HG02642 (cell line): ENCODE data around the gene SPTSSB.
A peak's percentile ranks its signal among the peaks of the same experiment; 100 is the strongest.

Experiments
- ATAC-seq: cut with Tn5 transposase; IDR thresholded peaks from one replicate; pipeline ENCODE4 v1.9.1; 2021; ENCODE audit warnings: mild to moderate bottlenecking; ENCODE audit not compliant: unreplicated experiment, poor library complexity

The SPTSSB gene

GRCh38 chr3:161343540-161343939 is 27.8 kb downstream of the SPTSSB start:
- ATAC-seq: no peak

DNA sequence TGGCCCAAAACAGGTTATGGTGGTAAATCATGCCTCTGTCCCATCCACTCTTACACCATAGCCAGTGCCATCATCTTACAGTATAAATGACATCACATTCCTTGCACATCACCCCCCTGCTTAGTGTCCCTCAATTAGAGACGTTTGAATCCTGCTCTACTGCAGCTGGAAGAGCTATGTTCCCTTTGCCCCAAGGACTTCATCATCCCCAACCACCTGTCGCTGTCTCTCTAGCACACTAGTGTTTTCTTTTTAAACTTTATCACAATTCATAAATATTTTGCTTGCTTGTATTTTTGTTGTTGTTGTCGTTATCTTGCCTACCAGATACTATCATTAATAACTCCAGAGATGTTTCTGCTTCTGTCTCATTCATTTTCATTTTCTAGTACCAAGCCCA is 28.7 kb downstream of the SPTSSB start:
- ATAC-seq: no peak

- no peak for ATAC-seq
Observed at GRCh38 chr3:161339517-161340500, 31.5 kb downstream of the SPTSSB start.

- ATAC-seq: peak; percentile 43
Observed at GRCh38 chr3:161337311-161337710, 34.0 kb downstream of the SPTSSB start.

DNA sequence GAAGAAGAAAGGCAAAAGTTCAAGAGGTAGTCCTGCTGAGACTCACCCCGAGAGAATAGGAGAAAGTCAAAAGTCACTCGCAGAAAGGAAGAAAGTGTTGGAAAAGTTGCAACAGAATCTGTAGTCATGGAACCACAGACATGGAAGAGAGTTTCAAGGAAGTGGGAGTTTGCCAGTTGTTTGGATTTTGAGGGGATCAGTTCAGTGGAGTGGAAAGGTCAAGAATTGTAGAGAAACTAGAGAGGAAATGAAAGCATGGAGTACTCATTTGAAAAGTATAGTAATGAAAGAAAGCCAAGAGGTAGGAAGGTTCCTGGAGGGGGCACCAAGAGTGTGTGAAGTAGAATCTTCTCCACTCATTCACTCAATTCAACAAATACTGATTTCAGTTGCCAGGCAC is 34.7 kb downstream of the SPTSSB start:
- ATAC-seq: peak; percentile 53

DNA sequence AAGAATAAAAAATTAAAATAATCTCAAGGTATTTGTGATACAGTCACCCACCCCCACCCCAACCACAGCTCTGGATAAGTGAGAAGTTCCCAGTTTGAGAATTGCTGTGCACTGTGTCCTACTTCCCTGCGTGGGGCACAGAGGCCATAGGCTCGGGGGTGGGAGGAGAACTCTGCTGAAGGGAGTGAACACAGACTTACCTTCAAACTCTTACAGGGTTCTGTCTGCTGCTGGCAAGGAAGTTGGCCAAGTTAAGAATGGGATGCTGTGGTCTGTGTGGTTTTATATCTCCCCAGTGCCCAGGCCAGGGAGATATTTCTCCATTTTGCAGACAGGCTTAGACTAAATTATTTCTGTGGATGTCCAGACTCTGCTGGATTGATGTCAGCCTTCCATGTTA is 37.6 kb downstream of the SPTSSB start:
- ATAC-seq: no peak

- ATAC-seq: no peak
Observed at GRCh38 chr3:161332792-161333191, 38.5 kb downstream of the SPTSSB start.

- ATAC-seq: no peak
Observed at GRCh38 chr3:161325059-161325458, 46.3 kb downstream of the SPTSSB start.

GRCh38 chr3:161323926-161324621 is 47.2 kb downstream of the SPTSSB start:
- ATAC-seq: no peak

- no peak for ATAC-seq
Observed at GRCh38 chr3:161322781-161323568, 48.3 kb downstream of the SPTSSB start.

DNA sequence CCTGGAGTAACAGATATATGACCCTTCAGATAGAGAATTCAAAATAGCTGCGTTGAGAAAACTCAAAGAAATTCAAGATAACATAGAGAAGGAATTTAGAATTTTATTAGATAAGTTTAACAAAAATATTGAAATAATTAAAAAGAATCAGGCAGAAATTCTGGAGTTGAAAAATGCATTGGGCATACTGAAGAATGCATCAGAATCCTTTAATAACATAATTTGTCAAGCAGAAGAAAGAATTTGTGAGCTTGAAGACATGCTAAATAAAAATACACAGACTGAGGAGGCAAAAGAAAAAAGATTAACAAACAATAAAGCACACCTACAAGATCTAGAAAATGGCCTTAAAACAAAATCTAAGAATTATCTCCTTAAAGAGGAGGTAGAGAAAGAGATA is 50.5 kb downstream of the SPTSSB start:
- ATAC-seq: no peak

- no peak for ATAC-seq
Observed at GRCh38 chr3:161319867-161320266, 51.5 kb downstream of the SPTSSB start.

DNA sequence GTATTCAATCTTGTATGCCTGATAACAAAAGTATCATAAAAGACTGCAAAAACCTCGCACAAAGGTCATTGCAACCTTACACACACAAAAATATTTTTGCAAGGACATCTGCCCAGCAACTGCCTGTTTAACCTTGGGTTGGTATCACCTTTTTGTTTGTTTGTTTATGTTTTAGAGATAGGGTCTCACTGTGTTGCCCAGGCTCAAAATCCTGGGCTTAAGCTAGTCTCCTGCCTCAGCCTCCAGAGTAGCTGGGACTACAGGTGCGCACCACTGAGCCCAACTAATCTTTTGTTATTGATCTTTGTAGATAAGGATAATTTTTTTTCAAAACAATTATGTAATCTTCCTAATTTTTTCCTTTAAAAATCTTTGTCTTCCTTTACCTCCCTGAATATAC is 54.2 kb downstream of the SPTSSB start:
- ATAC-seq: no peak

DNA sequence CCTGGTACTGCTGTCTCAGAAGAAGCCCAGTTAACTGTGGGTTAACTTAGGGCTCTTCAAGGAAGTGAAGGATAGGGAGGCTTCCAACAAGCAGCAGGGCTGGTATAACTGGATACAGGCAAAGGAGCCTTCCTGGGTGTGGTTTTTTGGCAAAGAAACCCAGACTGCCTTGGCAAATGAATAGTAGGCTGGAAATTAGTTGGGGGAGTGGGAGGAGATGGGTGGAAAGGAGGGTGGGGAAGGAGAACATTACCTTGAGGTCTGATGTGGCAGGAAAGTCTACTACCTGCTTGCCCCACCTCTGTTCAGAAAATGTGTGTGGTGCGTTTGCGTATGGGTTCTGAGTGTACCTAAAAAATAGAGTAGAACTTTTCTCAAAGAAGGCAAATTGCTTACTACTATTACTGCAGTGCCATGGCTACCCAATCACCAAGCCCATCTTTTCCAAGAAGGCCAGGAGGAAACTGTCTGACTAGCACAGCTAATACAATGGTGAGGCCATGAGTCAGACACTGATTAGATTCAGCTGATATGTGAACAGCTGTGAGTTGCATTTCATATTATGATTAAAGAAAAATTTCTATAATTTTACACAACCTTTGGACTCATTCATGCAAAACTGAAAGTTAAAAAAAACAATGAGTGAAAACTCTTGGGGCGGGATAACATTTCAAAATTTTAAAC is 55.2 kb downstream of the SPTSSB start:
- no peak for ATAC-seq

- ATAC-seq: peak; percentile 55
Observed at GRCh38 chr3:161314836-161315395, 56.4 kb downstream of the SPTSSB start.

DNA sequence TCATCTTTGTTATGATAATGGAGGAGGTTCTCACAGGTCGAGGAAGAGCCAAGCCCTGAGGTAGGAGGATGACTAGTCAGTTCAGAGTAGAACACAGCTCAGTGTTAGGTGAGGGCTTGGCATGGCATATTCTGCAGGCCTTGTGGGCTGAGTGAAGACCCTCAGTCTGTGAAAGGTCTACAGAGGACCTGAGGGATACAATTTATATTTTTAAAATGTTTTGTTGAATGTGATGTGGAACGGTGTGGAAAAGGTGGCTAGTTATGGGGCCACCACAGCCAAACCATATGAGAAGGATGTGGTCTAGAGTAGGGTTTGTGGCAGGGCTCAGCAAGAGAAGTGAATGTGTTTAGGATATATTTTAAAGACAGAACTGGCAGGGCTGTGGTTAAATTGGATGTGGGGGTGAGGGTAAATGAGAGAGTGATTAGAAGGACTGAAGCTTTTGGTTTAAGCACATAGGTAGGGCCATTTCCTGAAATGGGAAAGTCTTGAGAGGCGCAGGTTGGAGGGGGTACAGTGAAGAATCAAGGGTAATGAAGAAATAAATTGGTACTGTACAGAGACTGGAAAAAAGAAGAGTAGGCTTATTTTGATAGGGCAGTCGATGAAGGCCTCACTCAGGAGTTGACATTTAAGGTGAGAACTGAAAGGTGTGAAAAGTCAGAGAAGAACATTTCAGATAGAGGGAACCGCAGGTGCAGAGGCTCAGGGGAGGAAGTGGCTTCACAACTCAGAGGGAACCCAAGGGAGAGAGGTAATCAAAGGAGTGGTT is 60.5 kb downstream of the SPTSSB start:
- peak; percentile 80 for ATAC-seq

- no peak for ATAC-seq
Observed at GRCh38 chr3:161305095-161305991, 66.0 kb downstream of the SPTSSB start.

DNA sequence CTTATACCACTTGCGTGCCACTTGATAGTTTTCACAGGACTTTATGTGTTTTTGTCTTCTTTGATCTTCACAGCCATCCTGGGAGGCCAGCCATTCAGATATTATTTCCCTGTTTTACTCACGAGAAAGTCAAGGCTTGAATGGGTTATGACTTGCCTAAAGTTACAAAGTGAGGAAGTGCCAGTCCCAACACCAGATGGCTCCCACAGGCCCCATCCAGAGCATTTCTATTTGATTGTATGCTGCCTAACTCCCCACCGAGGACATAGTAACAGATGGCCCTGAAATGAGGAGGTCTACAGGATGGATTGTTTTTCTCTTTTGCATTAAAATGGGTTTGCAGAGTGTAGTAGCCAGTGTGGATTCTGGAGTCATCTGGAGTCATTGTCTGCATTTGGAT is 74.5 kb downstream of the SPTSSB start:
- ATAC-seq: no peak
